GM23338 (cell line): ENCODE results near the gene TXNDC9. TPM values are rescaled to one million over a fixed set of nuclear protein-coding genes. Genes with fewer than 3 reads are reported as not detected.

Source experiments
- ATAC-seq: fragments of 200-7000 bp; cut with Tn5 transposase; 3 replicates; pipeline ENCODE4 v1.9.1; 2020
- DNase-seq: peaks from one replicate; pipeline ENCODE4 v3.0.0-alpha.2; 2015; ENCODE audit warnings: low spot score
- H2AFZ ChIP-seq: fragments of 200-600 bp; sonication (generic); 2 replicates; pipeline ENCODE4 v1.8.0; 2016; ENCODE audit warnings: antibody characterized with exemption, mild to moderate bottlenecking, moderate library complexity
- H3F3A ChIP-seq: fragments of 200-600 bp; sonication (generic); replicated peaks from 2 replicates; pipeline ENCODE4 v1.8.0; 2017; ENCODE audit warnings: antibody characterized with exemption, mixed run types, low read depth
- H3K27ac ChIP-seq: fragments of 200-600 bp; sonication (generic); 2 replicates; pipeline ENCODE4 v1.6.1; 2016; ENCODE audit warnings: low read depth
- H3K27me3 ChIP-seq: fragments of 200-600 bp; sonication (generic); 2 replicates; pipeline ENCODE4 v1.8.0; 2016; ENCODE audit warnings: mild to moderate bottlenecking, mixed run types, moderate library complexity; ENCODE audit not compliant: insufficient read depth
- H3K36me3 ChIP-seq: fragments of 200-600 bp; sonication (generic); 2 replicates; pipeline ENCODE4 v1.8.0; 2016; ENCODE audit warnings: mild to moderate bottlenecking; ENCODE audit not compliant: insufficient read depth
- H3K4me1 ChIP-seq: fragments of 200-600 bp; sonication (generic); 2 replicates; pipeline ENCODE4 v1.8.0; 2016; ENCODE audit warnings: mild to moderate bottlenecking, moderate library complexity; ENCODE audit not compliant: insufficient read depth
- H3K4me2 ChIP-seq: fragments of 200-600 bp; sonication (generic); 2 replicates; pipeline ENCODE4 v1.7.1; 2017; ENCODE audit warnings: mixed run types
- H3K4me3 ChIP-seq: fragments of 200-600 bp; sonication (generic); 2 replicates; pipeline ENCODE4 v1.6.1; 2016; ENCODE audit warnings: mixed run types
- H3K79me2 ChIP-seq: fragments of 200-600 bp; sonication (generic); replicated peaks from 2 replicates; pipeline ENCODE4 v1.8.0; 2017; ENCODE audit warnings: mild to moderate bottlenecking; ENCODE audit not compliant: insufficient read depth
- H3K9me2 ChIP-seq: fragments of 200-600 bp; sonication (generic); 2 replicates; pipeline ENCODE4 v1.8.0; 2017; ENCODE audit not compliant: insufficient read depth
- H4K20me1 ChIP-seq: fragments of 200-600 bp; sonication (generic); replicated peaks from 2 replicates; pipeline ENCODE4 v1.8.0; 2017; ENCODE audit warnings: mild to moderate bottlenecking; ENCODE audit not compliant: insufficient read depth
- H3K27ac Mint-ChIP-seq: 2 replicates; pipeline ENCODE4 v1.8.0; 2020; ENCODE audit warnings: inconsistent platforms, mild to moderate bottlenecking, moderate library complexity, mixed read lengths
- H3K27me3 Mint-ChIP-seq: 3 replicates; pipeline ENCODE4 v1.8.0; 2022; ENCODE audit warnings: low read depth, mild to moderate bottlenecking, moderate library complexity, mixed read lengths, inconsistent platforms; ENCODE audit not compliant: insufficient read depth, poor library complexity
- H3K36me3 Mint-ChIP-seq: 3 replicates; pipeline ENCODE4 v1.8.0; 2021; ENCODE audit warnings: low read depth, mild to moderate bottlenecking, inconsistent platforms, moderate library complexity, mixed read lengths
- H3K4me1 Mint-ChIP-seq: 3 replicates; pipeline ENCODE4 v1.8.0; 2020; ENCODE audit warnings: mild to moderate bottlenecking, inconsistent platforms, mixed read lengths
- H3K4me3 Mint-ChIP-seq: 3 replicates; pipeline ENCODE4 v1.8.0; 2021; ENCODE audit warnings: moderate library complexity, mild to moderate bottlenecking, inconsistent platforms, mixed read lengths
- H3K9me3 Mint-ChIP-seq: 3 replicates; pipeline ENCODE4 v1.8.0; 2020; ENCODE audit warnings: moderate library complexity, mild to moderate bottlenecking, inconsistent platforms, mixed read lengths
- CREB1 ChIP-seq: fragments of 250-450 bp; sonication (Bioruptor Pico); IDR thresholded peaks from 2 replicates; pipeline ENCODE4 v1.5.0; 2020; ENCODE audit warnings: low read depth, mild to moderate bottlenecking, moderate library complexity
- EZH2 ChIP-seq: fragments of 200-600 bp; sonication (generic); IDR thresholded peaks from one replicate; pipeline ENCODE4 v1.8.0; 2017; ENCODE audit warnings: antibody characterized with exemption, mild to moderate bottlenecking, low read depth; ENCODE audit not compliant: unreplicated experiment
- EZH2phosphoT487 ChIP-seq: fragments of 200-600 bp; sonication (generic); IDR thresholded peaks from one replicate; pipeline ENCODE4 v1.8.1; 2018; ENCODE audit warnings: antibody characterized with exemption; ENCODE audit not compliant: unreplicated experiment
- JUNB ChIP-seq: IDR thresholded peaks from one replicate; pipeline ENCODE4 v1.6.1; 2016; ENCODE audit warnings: antibody characterized with exemption; ENCODE audit not compliant: unreplicated experiment
- NANOG ChIP-seq: IDR thresholded peaks from 2 replicates; pipeline ENCODE4 v1.6.1; 2016; ENCODE audit warnings: antibody characterized with exemption, borderline replicate concordance
- POLR2AphosphoS5 ChIP-seq: IDR thresholded peaks from 2 replicates; pipeline ENCODE4 v1.6.1; 2016; ENCODE audit warnings: antibody characterized with exemption, low read depth
- STAT1 ChIP-seq: IDR thresholded peaks from one replicate; pipeline ENCODE4 v1.6.1; 2016; ENCODE audit warnings: antibody characterized with exemption; ENCODE audit not compliant: unreplicated experiment
- ZNF114 ChIP-seq: fragments of 250-450 bp; sonication (Bioruptor Pico); IDR thresholded peaks from 2 replicates; pipeline ENCODE4 v1.5.0; 2020; ENCODE audit warnings: mild to moderate bottlenecking, moderate library complexity
- ZNF331 ChIP-seq: fragments of 250-450 bp; sonication (Bioruptor Pico); IDR thresholded peaks from 2 replicates; pipeline ENCODE4 v1.5.0; 2020; ENCODE audit warnings: low read depth, mild to moderate bottlenecking, moderate library complexity
- polyA plus RNA-seq: library from polyadenylated mRNA; unstranded; fragments of >200 nt; fragmentation: Nextera tagmentation; extraction: Ambion mirVana; gene quantifications from 2 replicates; pipeline ENCODE4 v1.2.1, GENCODE V29; 2016
- total RNA-seq: library from RNA; depleted of rRNA; stranded (reverse); fragments of >200 nt; shearing (Covaris generic); gene quantifications from 2 replicates; pipeline ENCODE4 v1.2.3, GENCODE V29; 2014
- TF ChIP-seq, protein P1 (sequence below): IDR thresholded peaks from one replicate; pipeline ENCODE4 v1.6.1; 2018; ENCODE audit warnings: antibody characterized with exemption; ENCODE audit not compliant: unreplicated experiment
- TF ChIP-seq, protein P2 (sequence below), 2 experiments: fragments of 200-600 bp in 1 of 2; sonication (generic) in 1 of 2; conservative IDR thresholded peaks; 2 replicates each; pipeline versions ENCODE4 v1.5.1 to v1.6.1; 2016 to 2017; ENCODE audit warnings: antibody characterized with exemption in 2 of 2, low read depth in 2 of 2, mild to moderate bottlenecking in 2 of 2, moderate library complexity in 1 of 2
- TF ChIP-seq, protein P3 (sequence below): IDR thresholded peaks from 2 replicates; pipeline ENCODE4 v1.6.1; 2016; ENCODE audit warnings: antibody characterized with exemption
- TF ChIP-seq, protein P4 (sequence below): fragments of 250-450 bp; sonication (Bioruptor Pico); IDR thresholded peaks from 2 replicates; pipeline ENCODE4 v1.5.0; 2020; ENCODE audit warnings: mild to moderate bottlenecking, moderate library complexity

Gene TXNDC9
- total and polyA plus RNA-seq, 2 experiments from 2014 or later: 54.4 to 67.4 TPM

DNA sequence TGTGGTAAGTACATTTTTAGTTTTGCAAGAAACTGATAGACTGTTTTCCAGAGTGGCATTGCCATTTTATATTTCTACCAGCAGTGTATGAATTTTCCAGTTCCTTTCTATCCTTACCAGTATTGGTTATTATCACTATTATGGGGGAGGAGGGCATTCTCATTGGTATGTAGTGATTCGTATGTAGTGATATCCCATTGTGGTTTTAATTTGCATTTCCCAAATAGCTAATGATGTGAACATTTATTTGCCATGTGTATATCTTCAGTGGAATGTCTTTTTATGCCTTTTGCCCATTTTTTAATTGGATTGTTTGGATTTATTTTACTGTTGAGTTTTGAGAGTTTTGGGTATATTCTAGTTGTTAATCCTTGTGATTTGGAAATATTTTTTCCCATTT, 17.9 kb upstream of the TXNDC9 start:
- TF ChIP-seq, protein P1, sequence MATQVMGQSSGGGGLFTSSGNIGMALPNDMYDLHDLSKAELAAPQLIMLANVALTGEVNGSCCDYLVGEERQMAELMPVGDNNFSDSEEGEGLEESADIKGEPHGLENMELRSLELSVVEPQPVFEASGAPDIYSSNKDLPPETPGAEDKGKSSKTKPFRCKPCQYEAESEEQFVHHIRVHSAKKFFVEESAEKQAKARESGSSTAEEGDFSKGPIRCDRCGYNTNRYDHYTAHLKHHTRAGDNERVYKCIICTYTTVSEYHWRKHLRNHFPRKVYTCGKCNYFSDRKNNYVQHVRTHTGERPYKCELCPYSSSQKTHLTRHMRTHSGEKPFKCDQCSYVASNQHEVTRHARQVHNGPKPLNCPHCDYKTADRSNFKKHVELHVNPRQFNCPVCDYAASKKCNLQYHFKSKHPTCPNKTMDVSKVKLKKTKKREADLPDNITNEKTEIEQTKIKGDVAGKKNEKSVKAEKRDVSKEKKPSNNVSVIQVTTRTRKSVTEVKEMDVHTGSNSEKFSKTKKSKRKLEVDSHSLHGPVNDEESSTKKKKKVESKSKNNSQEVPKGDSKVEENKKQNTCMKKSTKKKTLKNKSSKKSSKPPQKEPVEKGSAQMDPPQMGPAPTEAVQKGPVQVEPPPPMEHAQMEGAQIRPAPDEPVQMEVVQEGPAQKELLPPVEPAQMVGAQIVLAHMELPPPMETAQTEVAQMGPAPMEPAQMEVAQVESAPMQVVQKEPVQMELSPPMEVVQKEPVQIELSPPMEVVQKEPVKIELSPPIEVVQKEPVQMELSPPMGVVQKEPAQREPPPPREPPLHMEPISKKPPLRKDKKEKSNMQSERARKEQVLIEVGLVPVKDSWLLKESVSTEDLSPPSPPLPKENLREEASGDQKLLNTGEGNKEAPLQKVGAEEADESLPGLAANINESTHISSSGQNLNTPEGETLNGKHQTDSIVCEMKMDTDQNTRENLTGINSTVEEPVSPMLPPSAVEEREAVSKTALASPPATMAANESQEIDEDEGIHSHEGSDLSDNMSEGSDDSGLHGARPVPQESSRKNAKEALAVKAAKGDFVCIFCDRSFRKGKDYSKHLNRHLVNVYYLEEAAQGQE: no peak
- TF ChIP-seq, protein P2, sequence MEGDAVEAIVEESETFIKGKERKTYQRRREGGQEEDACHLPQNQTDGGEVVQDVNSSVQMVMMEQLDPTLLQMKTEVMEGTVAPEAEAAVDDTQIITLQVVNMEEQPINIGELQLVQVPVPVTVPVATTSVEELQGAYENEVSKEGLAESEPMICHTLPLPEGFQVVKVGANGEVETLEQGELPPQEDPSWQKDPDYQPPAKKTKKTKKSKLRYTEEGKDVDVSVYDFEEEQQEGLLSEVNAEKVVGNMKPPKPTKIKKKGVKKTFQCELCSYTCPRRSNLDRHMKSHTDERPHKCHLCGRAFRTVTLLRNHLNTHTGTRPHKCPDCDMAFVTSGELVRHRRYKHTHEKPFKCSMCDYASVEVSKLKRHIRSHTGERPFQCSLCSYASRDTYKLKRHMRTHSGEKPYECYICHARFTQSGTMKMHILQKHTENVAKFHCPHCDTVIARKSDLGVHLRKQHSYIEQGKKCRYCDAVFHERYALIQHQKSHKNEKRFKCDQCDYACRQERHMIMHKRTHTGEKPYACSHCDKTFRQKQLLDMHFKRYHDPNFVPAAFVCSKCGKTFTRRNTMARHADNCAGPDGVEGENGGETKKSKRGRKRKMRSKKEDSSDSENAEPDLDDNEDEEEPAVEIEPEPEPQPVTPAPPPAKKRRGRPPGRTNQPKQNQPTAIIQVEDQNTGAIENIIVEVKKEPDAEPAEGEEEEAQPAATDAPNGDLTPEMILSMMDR (conservative IDR thresholded peaks at IDR 0.05; ENCODE audit: low read depth in 2 of 2): no peak
- TF ChIP-seq JUNB: no peak
- no peak for TF ChIP-seq CREB1 (CRISPR knock-in tag)
- no peak for TF ChIP-seq ZNF114 (CRISPR knock-in tag)
- TF ChIP-seq, protein P3, sequence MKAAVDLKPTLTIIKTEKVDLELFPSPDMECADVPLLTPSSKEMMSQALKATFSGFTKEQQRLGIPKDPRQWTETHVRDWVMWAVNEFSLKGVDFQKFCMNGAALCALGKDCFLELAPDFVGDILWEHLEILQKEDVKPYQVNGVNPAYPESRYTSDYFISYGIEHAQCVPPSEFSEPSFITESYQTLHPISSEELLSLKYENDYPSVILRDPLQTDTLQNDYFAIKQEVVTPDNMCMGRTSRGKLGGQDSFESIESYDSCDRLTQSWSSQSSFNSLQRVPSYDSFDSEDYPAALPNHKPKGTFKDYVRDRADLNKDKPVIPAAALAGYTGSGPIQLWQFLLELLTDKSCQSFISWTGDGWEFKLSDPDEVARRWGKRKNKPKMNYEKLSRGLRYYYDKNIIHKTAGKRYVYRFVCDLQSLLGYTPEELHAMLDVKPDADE: no peak
- TF ChIP-seq STAT1: no peak
- TF ChIP-seq EZH2: no peak
- TF ChIP-seq, protein P4, sequence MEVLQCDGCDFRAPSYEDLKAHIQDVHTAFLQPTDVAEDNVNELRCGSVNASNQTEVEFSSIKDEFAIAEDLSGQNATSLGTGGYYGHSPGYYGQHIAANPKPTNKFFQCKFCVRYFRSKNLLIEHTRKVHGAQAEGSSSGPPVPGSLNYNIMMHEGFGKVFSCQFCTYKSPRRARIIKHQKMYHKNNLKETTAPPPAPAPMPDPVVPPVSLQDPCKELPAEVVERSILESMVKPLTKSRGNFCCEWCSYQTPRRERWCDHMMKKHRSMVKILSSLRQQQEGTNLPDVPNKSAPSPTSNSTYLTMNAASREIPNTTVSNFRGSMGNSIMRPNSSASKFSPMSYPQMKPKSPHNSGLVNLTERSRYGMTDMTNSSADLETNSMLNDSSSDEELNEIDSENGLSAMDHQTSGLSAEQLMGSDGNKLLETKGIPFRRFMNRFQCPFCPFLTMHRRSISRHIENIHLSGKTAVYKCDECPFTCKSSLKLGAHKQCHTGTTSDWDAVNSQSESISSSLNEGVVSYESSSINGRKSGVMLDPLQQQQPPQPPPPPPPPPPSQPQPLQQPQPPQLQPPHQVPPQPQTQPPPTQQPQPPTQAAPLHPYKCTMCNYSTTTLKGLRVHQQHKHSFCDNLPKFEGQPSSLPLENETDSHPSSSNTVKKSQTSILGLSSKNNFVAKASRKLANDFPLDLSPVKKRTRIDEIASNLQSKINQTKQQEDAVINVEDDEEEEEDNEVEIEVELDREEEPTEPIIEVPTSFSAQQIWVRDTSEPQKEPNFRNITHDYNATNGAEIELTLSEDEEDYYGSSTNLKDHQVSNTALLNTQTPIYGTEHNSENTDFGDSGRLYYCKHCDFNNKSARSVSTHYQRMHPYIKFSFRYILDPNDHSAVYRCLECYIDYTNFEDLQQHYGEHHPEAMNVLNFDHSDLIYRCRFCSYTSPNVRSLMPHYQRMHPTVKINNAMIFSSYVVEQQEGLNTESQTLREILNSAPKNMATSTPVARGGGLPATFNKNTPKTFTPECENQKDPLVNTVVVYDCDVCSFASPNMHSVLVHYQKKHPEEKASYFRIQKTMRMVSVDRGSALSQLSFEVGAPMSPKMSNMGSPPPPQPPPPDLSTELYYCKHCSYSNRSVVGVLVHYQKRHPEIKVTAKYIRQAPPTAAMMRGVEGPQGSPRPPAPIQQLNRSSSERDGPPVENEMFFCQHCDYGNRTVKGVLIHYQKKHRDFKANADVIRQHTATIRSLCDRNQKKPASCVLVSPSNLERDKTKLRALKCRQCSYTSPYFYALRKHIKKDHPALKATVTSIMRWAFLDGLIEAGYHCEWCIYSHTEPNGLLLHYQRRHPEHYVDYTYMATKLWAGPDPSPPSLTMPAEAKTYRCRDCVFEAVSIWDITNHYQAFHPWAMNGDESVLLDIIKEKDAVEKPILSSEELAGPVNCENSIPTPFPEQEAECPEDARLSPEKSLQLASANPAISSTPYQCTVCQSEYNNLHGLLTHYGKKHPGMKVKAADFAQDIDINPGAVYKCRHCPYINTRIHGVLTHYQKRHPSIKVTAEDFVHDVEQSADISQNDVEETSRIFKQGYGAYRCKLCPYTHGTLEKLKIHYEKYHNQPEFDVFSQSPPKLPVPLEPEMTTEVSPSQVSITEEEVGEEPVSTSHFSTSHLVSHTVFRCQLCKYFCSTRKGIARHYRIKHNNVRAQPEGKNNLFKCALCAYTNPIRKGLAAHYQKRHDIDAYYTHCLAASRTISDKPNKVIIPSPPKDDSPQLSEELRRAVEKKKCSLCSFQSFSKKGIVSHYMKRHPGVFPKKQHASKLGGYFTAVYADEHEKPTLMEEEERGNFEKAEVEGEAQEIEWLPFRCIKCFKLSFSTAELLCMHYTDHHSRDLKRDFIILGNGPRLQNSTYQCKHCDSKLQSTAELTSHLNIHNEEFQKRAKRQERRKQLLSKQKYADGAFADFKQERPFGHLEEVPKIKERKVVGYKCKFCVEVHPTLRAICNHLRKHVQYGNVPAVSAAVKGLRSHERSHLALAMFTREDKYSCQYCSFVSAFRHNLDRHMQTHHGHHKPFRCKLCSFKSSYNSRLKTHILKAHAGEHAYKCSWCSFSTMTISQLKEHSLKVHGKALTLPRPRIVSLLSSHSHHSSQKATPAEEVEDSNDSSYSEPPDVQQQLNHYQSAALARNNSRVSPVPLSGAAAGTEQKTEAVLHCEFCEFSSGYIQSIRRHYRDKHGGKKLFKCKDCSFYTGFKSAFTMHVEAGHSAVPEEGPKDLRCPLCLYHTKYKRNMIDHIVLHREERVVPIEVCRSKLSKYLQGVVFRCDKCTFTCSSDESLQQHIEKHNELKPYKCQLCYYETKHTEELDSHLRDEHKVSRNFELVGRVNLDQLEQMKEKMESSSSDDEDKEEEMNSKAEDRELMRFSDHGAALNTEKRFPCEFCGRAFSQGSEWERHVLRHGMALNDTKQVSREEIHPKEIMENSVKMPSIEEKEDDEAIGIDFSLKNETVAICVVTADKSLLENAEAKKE (CRISPR knock-in tag): no peak
- TF ChIP-seq NANOG: no peak
- no peak for TF ChIP-seq POLR2AphosphoS5
- no peak for TF ChIP-seq ZNF331
- TF ChIP-seq EZH2phosphoT487: no peak
- no peak for ATAC-seq
- no peaks in the 10 kb centered on the region for H3K36me3 Mint-ChIP-seq
- no peaks in the 10 kb centered on the region for H3F3A ChIP-seq
- H3K4me3 Mint-ChIP-seq: no peak overlapping the region
- no peaks in the 10 kb centered on the region for H3K9me3 Mint-ChIP-seq
- no peaks in the 10 kb centered on the region for H3K36me3 ChIP-seq
- H4K20me1 ChIP-seq: peaks cover 56% of the 10 kb centered on the region
- H3K4me3 ChIP-seq: no peak overlapping the region
- H3K27ac ChIP-seq: no peak overlapping the region
- H3K27me3 Mint-ChIP-seq: no peaks in the 10 kb centered on the region
- H3K4me1 Mint-ChIP-seq: peaks cover 10% of the 10 kb centered on the region; the same call in 2 of the 3 replicates
- no peaks in the 10 kb centered on the region for H3K27me3 ChIP-seq
- H3K9me2 ChIP-seq: no peaks in the 10 kb centered on the region
- no peak for DNase-seq
- H3K4me2 ChIP-seq: no peak overlapping the region
- no peak overlapping the region for H3K27ac Mint-ChIP-seq
- H3K4me1 ChIP-seq: peaks cover 15% of the 10 kb centered on the region
- H2AFZ ChIP-seq: no peak overlapping the region
- H3K79me2 ChIP-seq: peaks cover 100% of the 10 kb centered on the region
